LNCAP (cell line): ENCODE data around the gene AVL9.

Experiments
- CTCF ChIP-seq: fragments of 450-650 bp; IDR thresholded peaks from 2 replicates; pipeline ENCODE4 v1.5.1; 2017; ENCODE audit warnings: mild to moderate bottlenecking

The AVL9 gene

GRCh38 chr7:32631021-32631420 lies 135.7 kb downstream of the AVL9 start:
- no peak for TF ChIP-seq CTCF
